Measurements from ENCODE around the gene EIF3B. TPM values are rescaled to one million over a fixed set of nuclear protein-coding genes. Genes with fewer than 3 reads are reported as not detected.
"Not testable (repeated sequence)": the region's sequence is repeated elsewhere in the genome, so short reads cannot be mapped to it uniquely, and the experiment has no call there.

EIF3B gene
- total RNA-seq, 1 experiment from 2014 or later = 333 TPM

GRCh38 chr7:2374830-2375728, 20.5 kb downstream of the EIF3B start:
- H3K27me3 Mint-ChIP-seq (ENCODE audit: unreplicated experiment) = no peaks in the 10 kb centered on the region
- H3K36me3 Mint-ChIP-seq (ENCODE audit: insufficient read depth, unreplicated experiment) = peaks cover 89% of the 10 kb centered on the region
- BruUV-seq (replicated peaks) = no TSS peak
- H3K27ac Mint-ChIP-seq (ENCODE audit: unreplicated experiment) = no peak overlapping the region
- H3K4me3 Mint-ChIP-seq (ENCODE audit: low read depth, unreplicated experiment) = no peak overlapping the region
- CTCF ChIA-PET = no interaction called here
- H3K9me3 Mint-ChIP-seq (ENCODE audit: low read depth, unreplicated experiment) = peaks cover 3% of the 10 kb centered on the region
- TF ChIP-seq CTCF (IDR thresholded peaks at IDR 0.05; ENCODE audit: unreplicated experiment) = no peak
- no peaks in the 10 kb centered on the region for H3K4me1 Mint-ChIP-seq (ENCODE audit: low read depth, unreplicated experiment)
- intact Hi-C loops (cut with micrococcal nuclease; ENCODE audit: unreplicated experiment) = no loop called here
- DNase-seq = no peak

GRCh38 chr7:2376351-2377154, 21.9 kb downstream of the EIF3B start:
- H3K4me1 Mint-ChIP-seq (ENCODE audit: low read depth, unreplicated experiment) = no peaks in the 10 kb centered on the region
- no peak for DNase-seq
- no peak overlapping the region for H3K27ac Mint-ChIP-seq (ENCODE audit: unreplicated experiment)
- intact Hi-C loops (cut with micrococcal nuclease; ENCODE audit: unreplicated experiment) = no loop called here
- no peaks in the 10 kb centered on the region for H3K27me3 Mint-ChIP-seq (ENCODE audit: unreplicated experiment)
- TF ChIP-seq CTCF (IDR thresholded peaks at IDR 0.05; ENCODE audit: unreplicated experiment) = no peak
- peaks cover 3% of the 10 kb centered on the region for H3K9me3 Mint-ChIP-seq (ENCODE audit: low read depth, unreplicated experiment)
- CTCF ChIA-PET = interaction anchor here (0.7 kb wide), 1 partner anchor 21 kb away, joined by 3 read pairs; no protein-coding TSS in a partner anchor
- peaks cover 89% of the 10 kb centered on the region for H3K36me3 Mint-ChIP-seq (ENCODE audit: insufficient read depth, unreplicated experiment)
- H3K4me3 Mint-ChIP-seq (ENCODE audit: low read depth, unreplicated experiment) = no peak overlapping the region
- TSS peak; percentile 10 for BruUV-seq (replicated peaks)

GRCh38 chr7:2377492-2377891, 22.9 kb downstream of the EIF3B start:
- H3K36me3 Mint-ChIP-seq (ENCODE audit: insufficient read depth, unreplicated experiment) = peaks cover 87% of the 10 kb centered on the region
- CTCF ChIA-PET = interaction anchor here (0.7 kb wide), 1 partner anchor 9 kb away, joined by 3 read pairs; no protein-coding TSS in a partner anchor
- DNase-seq; H3K4me3 Mint-ChIP-seq (ENCODE audit: low read depth, unreplicated experiment); H3K4me1 Mint-ChIP-seq (ENCODE audit: low read depth, unreplicated experiment); H3K9me3 Mint-ChIP-seq (ENCODE audit: low read depth, unreplicated experiment); H3K27me3 Mint-ChIP-seq (ENCODE audit: unreplicated experiment); BruUV-seq (replicated peaks); intact Hi-C loops (cut with micrococcal nuclease; ENCODE audit: unreplicated experiment); H3K27ac Mint-ChIP-seq (ENCODE audit: unreplicated experiment): not testable (repeated sequence)

- intact Hi-C loops (cut with micrococcal nuclease; ENCODE audit: unreplicated experiment); H3K4me1 Mint-ChIP-seq (ENCODE audit: low read depth, unreplicated experiment); H3K27ac Mint-ChIP-seq (ENCODE audit: unreplicated experiment); H3K9me3 Mint-ChIP-seq (ENCODE audit: low read depth, unreplicated experiment); DNase-seq; BruUV-seq (replicated peaks); H3K27me3 Mint-ChIP-seq (ENCODE audit: unreplicated experiment); H3K4me3 Mint-ChIP-seq (ENCODE audit: low read depth, unreplicated experiment): not testable (repeated sequence)
- CTCF ChIA-PET = interaction anchor here (0.7 kb wide), 1 partner anchor 8 kb away, joined by 3 read pairs; no protein-coding TSS in a partner anchor
- peaks cover 84% of the 10 kb centered on the region for H3K36me3 Mint-ChIP-seq (ENCODE audit: insufficient read depth, unreplicated experiment)
Observed at GRCh38 chr7:2378125-2378524, 23.5 kb downstream of the EIF3B start.

- no peak for TF ChIP-seq CTCF (IDR thresholded peaks at IDR 0.05; ENCODE audit: unreplicated experiment)
- no peaks in the 10 kb centered on the region for H3K27me3 Mint-ChIP-seq (ENCODE audit: unreplicated experiment)
- H3K36me3 Mint-ChIP-seq (ENCODE audit: insufficient read depth, unreplicated experiment) = peaks cover 84% of the 10 kb centered on the region
- CTCF ChIA-PET = interaction anchor here (0.6 kb wide), 1 partner anchor 331 kb away, joined by 3 read pairs; no protein-coding TSS in a partner anchor
- peaks cover 3% of the 10 kb centered on the region for H3K9me3 Mint-ChIP-seq (ENCODE audit: low read depth, unreplicated experiment)
- no peak for DNase-seq
- BruUV-seq (replicated peaks) = no TSS peak
- no peak overlapping the region for H3K27ac Mint-ChIP-seq (ENCODE audit: unreplicated experiment)
- intact Hi-C loops (cut with micrococcal nuclease; ENCODE audit: unreplicated experiment) = no loop called here
- no peaks in the 10 kb centered on the region for H3K4me1 Mint-ChIP-seq (ENCODE audit: low read depth, unreplicated experiment)
- H3K4me3 Mint-ChIP-seq (ENCODE audit: low read depth, unreplicated experiment) = no peak overlapping the region
Observed at GRCh38 chr7:2379161-2379560, 24.5 kb downstream of the EIF3B start.

Data from Calu3 (cell line).